ENCODE data around the gene MDM1.

- TF ChIP-seq CTCF (IDR thresholded peaks at IDR 0.05) (no peak), POLR2A (IDR thresholded peaks at IDR 0.05) (no peak)
These were observed 37.9 kb upstream of the MDM1 start for GRCh38 chr12:68370006-68370590.

Measured in thyroid gland (tissue), 4 donors.